ENCODE measurements around the gene GGTLC2.
"Not testable (repeated sequence)": the region's sequence is repeated elsewhere in the genome, so short reads cannot be mapped to it uniquely, and the experiment has no call there.

The GGTLC2 gene

DNA sequence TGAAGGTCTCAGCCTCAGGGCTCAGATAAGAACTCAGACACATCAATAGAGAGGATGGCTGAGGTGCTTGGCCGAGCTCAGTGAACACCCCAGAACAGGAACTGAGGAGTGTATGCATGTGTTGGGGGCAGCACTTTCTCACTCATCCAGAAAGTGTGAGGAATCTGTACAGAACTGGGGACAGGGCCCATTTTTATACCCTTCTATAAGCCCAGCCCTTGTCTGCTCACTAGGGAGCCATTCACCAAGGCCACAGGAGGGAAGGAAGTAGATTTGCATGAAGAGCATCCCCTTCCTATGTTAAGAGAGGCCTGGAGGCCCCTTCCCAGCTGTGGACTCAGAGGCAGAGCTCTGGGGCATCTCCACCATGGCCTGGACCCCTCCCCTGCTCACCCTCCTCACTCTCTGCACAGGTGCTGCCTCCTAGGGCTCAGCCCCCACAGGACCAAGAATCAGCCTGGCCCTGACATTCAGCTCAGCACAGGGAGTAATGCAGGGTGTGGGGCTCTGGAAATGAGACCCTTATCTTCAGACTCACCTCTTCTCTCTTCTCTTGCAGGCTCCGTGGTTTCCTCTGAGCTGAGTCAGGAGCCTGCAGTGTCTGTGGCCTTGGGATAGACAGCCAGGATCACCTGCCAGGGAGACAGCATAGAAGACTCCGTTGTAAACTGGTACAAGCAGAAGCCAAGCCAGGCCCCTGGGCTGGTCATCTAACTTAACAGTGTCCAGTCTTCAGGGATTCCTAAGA, 39.9 kb upstream of the GGTLC2 start:
- no peak for DNase-seq (ENCODE audit: low spot score)
- TF ChIP-seq, protein P1, sequence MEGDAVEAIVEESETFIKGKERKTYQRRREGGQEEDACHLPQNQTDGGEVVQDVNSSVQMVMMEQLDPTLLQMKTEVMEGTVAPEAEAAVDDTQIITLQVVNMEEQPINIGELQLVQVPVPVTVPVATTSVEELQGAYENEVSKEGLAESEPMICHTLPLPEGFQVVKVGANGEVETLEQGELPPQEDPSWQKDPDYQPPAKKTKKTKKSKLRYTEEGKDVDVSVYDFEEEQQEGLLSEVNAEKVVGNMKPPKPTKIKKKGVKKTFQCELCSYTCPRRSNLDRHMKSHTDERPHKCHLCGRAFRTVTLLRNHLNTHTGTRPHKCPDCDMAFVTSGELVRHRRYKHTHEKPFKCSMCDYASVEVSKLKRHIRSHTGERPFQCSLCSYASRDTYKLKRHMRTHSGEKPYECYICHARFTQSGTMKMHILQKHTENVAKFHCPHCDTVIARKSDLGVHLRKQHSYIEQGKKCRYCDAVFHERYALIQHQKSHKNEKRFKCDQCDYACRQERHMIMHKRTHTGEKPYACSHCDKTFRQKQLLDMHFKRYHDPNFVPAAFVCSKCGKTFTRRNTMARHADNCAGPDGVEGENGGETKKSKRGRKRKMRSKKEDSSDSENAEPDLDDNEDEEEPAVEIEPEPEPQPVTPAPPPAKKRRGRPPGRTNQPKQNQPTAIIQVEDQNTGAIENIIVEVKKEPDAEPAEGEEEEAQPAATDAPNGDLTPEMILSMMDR (IDR thresholded peaks at IDR 0.05; ENCODE audit: borderline replicate concordance, control extremely low read depth, extremely low read depth, insufficient read depth, missing control alignments), result no peak
- in situ Hi-C loops (cut with MboI; ENCODE audit: low sequenced_read_pairs, unreplicated experiment), result no loop called here

DNA sequence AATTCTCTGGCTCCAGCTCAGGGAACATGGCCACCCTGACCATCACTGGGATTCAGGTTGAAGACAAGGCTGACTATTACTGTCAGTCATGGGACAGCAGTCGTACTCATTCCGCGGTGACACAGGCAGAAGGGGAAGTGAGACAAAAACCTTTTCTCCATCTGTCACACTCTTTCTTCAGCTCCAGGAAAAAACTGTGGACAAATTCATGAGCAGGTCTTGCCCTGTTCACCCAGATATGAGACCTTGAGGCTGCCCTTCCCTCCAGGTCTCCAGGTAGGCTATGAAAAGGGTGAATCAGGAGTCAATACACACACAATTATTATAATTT, 39.4 kb upstream of the GGTLC2 start:
- in situ Hi-C loops (cut with MboI; ENCODE audit: low sequenced_read_pairs, unreplicated experiment), result no loop called here

DNA sequence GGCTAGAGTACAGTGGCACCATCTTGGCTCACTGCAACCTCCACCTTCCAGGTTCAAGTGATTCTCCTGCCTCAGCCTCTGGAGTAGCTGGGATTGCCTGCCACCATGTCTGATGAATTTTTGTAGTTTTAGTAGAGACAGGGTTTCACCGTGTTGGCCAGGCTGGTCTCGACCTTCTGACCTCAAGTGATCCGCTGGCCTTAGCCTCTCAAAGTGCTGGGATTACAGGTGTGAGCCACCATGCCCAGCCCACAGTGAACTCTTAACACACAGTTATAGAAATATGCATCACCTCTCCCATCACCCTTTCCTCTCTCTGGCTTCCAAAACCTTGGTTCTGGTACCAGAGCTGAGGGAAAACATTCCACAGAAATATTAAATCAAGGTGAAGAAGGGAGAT, 36.4 kb upstream of the GGTLC2 start:
- in situ Hi-C loops (cut with MboI; ENCODE audit: low sequenced_read_pairs, unreplicated experiment); DNase-seq (ENCODE audit: low spot score): not testable (repeated sequence)

More for the DNA sequence above, 39.4 kb upstream of the GGTLC2 start:
- TF ChIP-seq, protein P1 (IDR thresholded peaks at IDR 0.05; ENCODE audit: borderline replicate concordance, control extremely low read depth, extremely low read depth, insufficient read depth, missing control alignments), result no peak
- DNase-seq (ENCODE audit: low spot score), result peak; percentile 44

DNA sequence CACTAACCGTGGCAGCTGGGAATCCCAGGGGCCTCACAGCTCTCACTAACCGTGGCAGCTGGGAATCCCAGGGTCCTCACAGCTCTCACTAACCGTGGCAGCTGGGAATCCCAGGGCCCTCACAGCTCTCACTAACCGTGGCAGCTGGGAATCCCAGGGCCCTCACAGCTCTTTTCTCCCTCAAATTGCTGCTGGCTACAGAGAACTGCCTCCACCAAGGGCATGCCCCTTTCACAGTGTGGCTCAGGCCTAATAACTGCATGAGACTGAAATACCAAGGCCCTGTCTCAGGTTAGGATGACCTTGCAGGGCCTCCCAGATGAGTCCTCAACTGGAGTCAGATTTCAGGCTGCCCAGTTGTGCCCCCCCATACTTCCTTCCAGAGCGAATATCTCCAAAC, 35.1 kb upstream of the GGTLC2 start:
- in situ Hi-C loops (cut with MboI; ENCODE audit: low sequenced_read_pairs, unreplicated experiment), result no loop called here
- TF ChIP-seq, protein P1 (IDR thresholded peaks at IDR 0.05; ENCODE audit: borderline replicate concordance, control extremely low read depth, extremely low read depth, insufficient read depth, missing control alignments), result no peak
- no peak for DNase-seq (ENCODE audit: low spot score)

DNA sequence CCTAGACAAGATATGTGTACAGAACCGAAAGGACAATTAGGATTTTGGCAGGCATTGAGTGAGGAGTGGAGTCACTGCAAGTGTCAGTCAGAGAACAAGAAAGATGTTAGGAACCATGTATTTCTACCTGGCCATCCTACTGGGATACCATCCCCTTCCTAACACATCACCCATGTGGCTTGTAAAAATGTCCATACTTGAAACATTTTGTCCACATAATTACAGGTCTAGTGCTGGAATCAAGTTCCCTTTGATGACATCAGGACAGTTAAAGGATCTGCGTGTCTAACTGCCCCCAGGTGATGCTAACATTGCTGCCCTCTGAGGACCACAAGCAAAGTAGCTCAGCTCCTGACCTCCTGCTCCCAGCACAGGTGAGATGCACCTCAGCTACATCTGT, 31.9 kb upstream of the GGTLC2 start:
- in situ Hi-C loops (cut with MboI; ENCODE audit: low sequenced_read_pairs, unreplicated experiment), result no loop called here
- DNase-seq (ENCODE audit: low spot score), result no peak
- TF ChIP-seq, protein P1 (IDR thresholded peaks at IDR 0.05; ENCODE audit: borderline replicate concordance, control extremely low read depth, extremely low read depth, insufficient read depth, missing control alignments), result no peak

DNA sequence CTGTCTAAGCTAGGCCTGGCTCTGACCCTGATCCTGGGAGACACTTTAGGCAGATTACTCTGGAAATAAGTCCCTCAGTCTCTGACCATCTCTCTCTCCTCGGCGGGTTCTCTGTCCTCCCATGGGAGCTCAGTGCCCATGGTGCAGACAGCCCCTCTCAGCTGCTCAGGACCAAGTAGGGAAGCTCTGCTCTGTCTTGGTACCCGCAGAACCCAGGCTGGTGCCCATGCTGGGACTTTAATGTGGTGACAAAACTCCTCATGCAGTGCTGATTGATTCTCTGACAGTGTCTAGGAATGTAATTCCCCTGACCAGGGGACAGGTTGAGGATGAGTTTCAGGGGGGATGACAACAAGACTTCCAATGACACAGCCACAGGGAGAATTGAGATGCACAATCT, 30.3 kb upstream of the GGTLC2 start:
- no peak for DNase-seq (ENCODE audit: low spot score)
- TF ChIP-seq, protein P1 (IDR thresholded peaks at IDR 0.05; ENCODE audit: borderline replicate concordance, control extremely low read depth, extremely low read depth, insufficient read depth, missing control alignments), result no peak
- in situ Hi-C loops (cut with MboI; ENCODE audit: low sequenced_read_pairs, unreplicated experiment), result no loop called here

DNA sequence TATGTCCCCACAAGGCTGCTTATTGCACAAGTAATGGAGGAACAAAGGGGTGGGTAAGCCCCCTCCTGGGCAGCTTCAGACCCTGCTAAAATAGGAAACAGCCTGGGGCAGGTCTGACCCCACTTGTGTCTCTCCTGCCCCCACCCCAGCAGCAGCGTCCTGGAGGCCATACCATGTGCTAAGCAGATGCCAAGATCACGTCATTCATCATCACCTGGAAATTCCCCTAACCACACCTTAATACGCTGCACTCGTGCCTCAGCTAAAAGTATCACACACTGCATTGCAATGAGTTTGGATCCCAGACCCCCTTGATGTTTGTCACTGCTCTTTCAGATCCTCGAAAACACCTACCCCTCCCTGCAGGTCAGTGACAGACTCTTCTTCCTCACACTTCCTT, 27.8 kb upstream of the GGTLC2 start:
- TF ChIP-seq, protein P1 (IDR thresholded peaks at IDR 0.05; ENCODE audit: borderline replicate concordance, control extremely low read depth, extremely low read depth, insufficient read depth, missing control alignments), result no peak
- in situ Hi-C loops (cut with MboI; ENCODE audit: low sequenced_read_pairs, unreplicated experiment), result no loop called here
- DNase-seq (ENCODE audit: low spot score), result peak; percentile 64

All from GM13976 (cell line).